ENCODE results near the gene CCDC148. TPM values are rescaled to one million over a fixed set of nuclear protein-coding genes. Genes with fewer than 3 reads are reported as not detected.

The CCDC148 gene
- total and polyA plus RNA-seq, 4 donors, result 0.02 to 0.42 (median 0.31) TPM

- no peak for TF ChIP-seq CTCF (IDR thresholded peaks at IDR 0.05; ENCODE audit: low read depth, low read length, missing input control)
- TF ChIP-seq FOXA2 (IDR thresholded peaks at IDR 0.05), result no peak
Measured at GRCh38 chr2:158495175-158495574, 38.6 kb upstream of the CCDC148 start (continued).

- 68% methylated on average over 2 of the region's 2 CpGs for WGBS
- DNase-seq (ENCODE audit: low spot score), result no peak
- Histone ChIP-seq H3K9me3 (ENCODE audit: control insufficient read depth in 4 of 4, low read length in 3 of 4) (no peaks in the 10 kb centered on the region), H3K27me3 (ENCODE audit: control insufficient read depth in 4 of 4, insufficient read depth in 4 of 4, low read length in 3 of 4) (no peaks in the 10 kb centered on the region), H3K4me1 (ENCODE audit: control insufficient read depth in 4 of 4, insufficient read depth in 4 of 4, low read length in 3 of 4) (peaks cover 0 to 13% (median 8%) of the 10 kb centered on the region in 4 donors), H3K4me3 (ENCODE audit: low read depth in 1 of 3, low read length in 3 of 3) (no peak overlapping the region), H3K36me3 (ENCODE audit: control insufficient read depth in 4 of 4, insufficient read depth in 3 of 4, low read depth in 1 of 4, low read length in 3 of 4) (no peaks in the 10 kb centered on the region), H3K9ac (ENCODE audit: low read depth in 1 of 2, low read length in 2 of 2) (no peak overlapping the region), H3K27ac (ENCODE audit: low read depth in 1 of 2, low read length in 2 of 2) (no peak overlapping the region)
- TF ChIP-seq JUND (IDR thresholded peaks at IDR 0.05) (no peak), ATF3 (IDR thresholded peaks at IDR 0.05) (no peak), TAF1 (conservative IDR thresholded peaks at IDR 0.05) (no peak), RXRA (IDR thresholded peaks at IDR 0.05) (no peak), SP1 (IDR thresholded peaks at IDR 0.05) (no peak), HNF4G (IDR thresholded peaks at IDR 0.05) (no peak), ZBTB33 (IDR thresholded peaks at IDR 0.05) (no peak), FOXA2 (IDR thresholded peaks at IDR 0.05) (no peak), NR2F2 (IDR thresholded peaks at IDR 0.05) (no peak), FOXA1 (IDR thresholded peaks at IDR 0.05) (no peak), GABPA (IDR thresholded peaks at IDR 0.05 in 1 of 2, conservative IDR thresholded peaks at IDR 0.05 in 1 of 2) (no peak), EGR1 (IDR thresholded peaks at IDR 0.05; ENCODE audit: low read depth in 2 of 2) (no peak), CTCF (IDR thresholded peaks at IDR 0.05; ENCODE audit: low read depth, low read length, missing input control) (no peak), RAD21 (IDR thresholded peaks at IDR 0.05) (no peak)
- TF ChIP-seq, protein P1, sequence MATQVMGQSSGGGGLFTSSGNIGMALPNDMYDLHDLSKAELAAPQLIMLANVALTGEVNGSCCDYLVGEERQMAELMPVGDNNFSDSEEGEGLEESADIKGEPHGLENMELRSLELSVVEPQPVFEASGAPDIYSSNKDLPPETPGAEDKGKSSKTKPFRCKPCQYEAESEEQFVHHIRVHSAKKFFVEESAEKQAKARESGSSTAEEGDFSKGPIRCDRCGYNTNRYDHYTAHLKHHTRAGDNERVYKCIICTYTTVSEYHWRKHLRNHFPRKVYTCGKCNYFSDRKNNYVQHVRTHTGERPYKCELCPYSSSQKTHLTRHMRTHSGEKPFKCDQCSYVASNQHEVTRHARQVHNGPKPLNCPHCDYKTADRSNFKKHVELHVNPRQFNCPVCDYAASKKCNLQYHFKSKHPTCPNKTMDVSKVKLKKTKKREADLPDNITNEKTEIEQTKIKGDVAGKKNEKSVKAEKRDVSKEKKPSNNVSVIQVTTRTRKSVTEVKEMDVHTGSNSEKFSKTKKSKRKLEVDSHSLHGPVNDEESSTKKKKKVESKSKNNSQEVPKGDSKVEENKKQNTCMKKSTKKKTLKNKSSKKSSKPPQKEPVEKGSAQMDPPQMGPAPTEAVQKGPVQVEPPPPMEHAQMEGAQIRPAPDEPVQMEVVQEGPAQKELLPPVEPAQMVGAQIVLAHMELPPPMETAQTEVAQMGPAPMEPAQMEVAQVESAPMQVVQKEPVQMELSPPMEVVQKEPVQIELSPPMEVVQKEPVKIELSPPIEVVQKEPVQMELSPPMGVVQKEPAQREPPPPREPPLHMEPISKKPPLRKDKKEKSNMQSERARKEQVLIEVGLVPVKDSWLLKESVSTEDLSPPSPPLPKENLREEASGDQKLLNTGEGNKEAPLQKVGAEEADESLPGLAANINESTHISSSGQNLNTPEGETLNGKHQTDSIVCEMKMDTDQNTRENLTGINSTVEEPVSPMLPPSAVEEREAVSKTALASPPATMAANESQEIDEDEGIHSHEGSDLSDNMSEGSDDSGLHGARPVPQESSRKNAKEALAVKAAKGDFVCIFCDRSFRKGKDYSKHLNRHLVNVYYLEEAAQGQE (IDR thresholded peaks at IDR 0.05), result no peak
- TF ChIP-seq, protein P2, sequence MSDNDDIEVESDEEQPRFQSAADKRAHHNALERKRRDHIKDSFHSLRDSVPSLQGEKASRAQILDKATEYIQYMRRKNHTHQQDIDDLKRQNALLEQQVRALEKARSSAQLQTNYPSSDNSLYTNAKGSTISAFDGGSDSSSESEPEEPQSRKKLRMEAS (IDR thresholded peaks at IDR 0.05), result no peak
Measured at GRCh38 chr2:158493458-158493857, 36.9 kb upstream of the CCDC148 start.
